HUDEP-2 (cell line): Measurements from ENCODE around the gene LRTM2.
"Not testable (repeated sequence)": the region's sequence is repeated elsewhere in the genome, so short reads cannot be mapped to it uniquely, and the experiment has no call there.

Experiments used
- DNase-seq, 76 experiments: peaks; one replicate each; lab custom pipeline; 2025; ENCODE audit not compliant: unreplicated experiment in 76 of 76; lab: John Stamatoyannopoulos, UW

The LRTM2 gene

DNA sequence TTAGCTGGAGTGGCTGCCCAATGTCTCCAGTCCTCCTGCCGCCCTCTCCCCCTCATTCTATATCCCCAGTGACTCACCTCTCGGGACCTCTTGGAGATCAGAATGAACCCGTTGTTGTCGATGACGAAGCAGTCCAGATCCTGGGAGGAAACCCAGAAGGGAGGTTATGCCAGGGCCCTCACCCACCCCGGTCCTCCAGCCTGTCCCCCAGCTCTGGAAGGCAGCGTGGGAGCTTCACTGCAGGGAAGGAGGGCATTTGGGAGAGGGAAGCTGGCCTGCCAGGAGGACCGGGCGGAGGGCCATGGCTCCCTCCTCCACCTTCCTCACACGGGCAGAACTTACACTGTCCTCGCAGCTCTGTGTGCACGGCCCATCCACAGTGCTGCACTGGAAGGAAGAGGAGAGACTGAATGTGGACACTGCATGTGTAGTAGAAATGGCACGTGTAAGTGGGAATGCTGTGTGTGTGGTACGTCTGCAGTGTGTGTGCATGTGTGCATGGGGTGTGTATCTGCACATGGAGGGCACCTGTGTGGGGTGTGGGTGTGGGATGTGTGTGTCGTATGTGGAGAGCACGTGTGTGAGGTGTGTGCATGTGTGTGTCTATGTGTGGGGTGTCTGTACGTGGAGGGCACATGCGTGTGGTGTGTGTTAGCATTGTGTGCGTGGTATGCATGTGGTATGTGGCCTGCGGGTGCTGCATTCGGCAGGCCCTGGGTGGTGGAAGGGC, 10.0 kb upstream of the LRTM2 start:
- no peak for DNase-seq

- DNase-seq: no peak
Measured at GRCh38 chr12:1810931-1811280, 9.5 kb upstream of the LRTM2 start.

DNA sequence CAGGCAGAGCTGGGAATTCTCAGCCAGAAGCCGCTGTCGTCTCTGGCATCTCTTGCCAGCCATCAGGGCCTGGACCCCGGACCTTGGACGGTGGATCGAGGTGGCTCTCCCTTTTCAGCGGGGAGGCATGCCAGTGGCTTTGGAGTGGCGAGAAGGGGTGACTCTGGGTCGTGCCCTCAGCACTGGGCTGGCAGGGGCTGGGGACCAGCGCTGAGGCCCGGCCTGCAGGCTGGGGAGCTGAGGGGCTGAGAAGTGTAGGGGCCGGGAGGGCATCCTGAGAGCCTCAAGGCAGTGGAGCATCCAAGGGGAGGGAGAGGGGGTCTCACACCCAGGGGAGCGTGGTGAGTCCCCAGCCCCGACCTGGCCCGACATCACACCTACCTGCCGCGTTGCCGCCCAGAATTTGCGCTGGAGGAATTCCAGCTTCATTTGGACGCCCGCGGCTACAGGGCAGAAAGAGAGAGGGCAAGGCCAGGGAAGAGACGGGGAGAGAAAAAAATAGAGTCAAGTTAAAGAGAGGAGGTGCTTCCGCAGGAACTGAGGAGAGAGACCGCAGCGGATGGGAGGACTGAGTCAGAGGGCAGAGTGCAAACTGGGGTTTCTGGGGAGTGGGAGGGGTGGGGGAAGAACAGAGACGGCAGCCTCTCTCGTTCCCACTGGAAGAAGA, 9.0 kb upstream of the LRTM2 start:
- no peak for DNase-seq

GRCh38 chr12:1811948-1812291, 8.4 kb upstream of the LRTM2 start:
- no peak for DNase-seq

GRCh38 chr12:1812650-1813302, 7.6 kb upstream of the LRTM2 start:
- peak in 22 of 76 experiments; percentile 6 to 51 (median 23) for DNase-seq

DNA sequence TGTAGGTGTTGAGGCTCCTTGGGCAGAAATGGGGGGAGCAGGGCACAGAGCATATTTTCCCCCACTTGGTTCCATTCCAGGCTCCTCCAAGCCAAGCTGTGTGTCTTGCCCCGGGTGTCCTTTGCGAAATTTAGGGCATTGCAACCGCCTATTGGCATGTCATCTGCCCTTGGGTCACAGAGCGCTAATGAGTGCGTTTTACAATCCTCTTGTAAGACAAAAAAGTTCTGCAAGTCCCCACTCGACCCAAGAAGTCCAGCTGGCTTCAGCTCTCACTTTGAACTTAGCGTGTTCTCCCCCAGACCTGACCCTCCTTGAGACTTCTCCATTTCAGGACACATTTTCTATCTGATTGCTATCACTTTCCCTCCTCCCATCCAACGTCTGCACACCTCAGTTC, 6.1 kb upstream of the LRTM2 start:
- DNase-seq: no peak

DNA sequence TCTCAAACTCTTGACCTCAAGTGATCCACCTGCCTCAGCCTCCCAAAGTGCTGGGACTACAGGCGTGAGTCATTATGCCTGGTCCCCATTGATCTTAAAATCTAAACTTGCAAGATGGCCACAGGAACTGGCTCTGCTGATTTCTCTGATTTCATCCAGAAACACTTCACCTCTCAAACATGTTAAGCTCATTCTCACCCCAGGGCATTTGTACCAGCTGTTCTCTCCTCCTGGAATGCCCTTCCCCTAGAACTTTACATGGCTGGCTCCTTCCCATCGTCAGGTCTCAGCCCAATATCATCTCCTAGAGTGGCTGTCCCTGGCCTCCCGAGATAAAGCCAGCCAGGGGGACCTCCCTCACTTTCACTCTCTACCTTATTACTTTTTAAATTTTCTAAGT, 5.3 kb upstream of the LRTM2 start:
- no peak for DNase-seq

DNA sequence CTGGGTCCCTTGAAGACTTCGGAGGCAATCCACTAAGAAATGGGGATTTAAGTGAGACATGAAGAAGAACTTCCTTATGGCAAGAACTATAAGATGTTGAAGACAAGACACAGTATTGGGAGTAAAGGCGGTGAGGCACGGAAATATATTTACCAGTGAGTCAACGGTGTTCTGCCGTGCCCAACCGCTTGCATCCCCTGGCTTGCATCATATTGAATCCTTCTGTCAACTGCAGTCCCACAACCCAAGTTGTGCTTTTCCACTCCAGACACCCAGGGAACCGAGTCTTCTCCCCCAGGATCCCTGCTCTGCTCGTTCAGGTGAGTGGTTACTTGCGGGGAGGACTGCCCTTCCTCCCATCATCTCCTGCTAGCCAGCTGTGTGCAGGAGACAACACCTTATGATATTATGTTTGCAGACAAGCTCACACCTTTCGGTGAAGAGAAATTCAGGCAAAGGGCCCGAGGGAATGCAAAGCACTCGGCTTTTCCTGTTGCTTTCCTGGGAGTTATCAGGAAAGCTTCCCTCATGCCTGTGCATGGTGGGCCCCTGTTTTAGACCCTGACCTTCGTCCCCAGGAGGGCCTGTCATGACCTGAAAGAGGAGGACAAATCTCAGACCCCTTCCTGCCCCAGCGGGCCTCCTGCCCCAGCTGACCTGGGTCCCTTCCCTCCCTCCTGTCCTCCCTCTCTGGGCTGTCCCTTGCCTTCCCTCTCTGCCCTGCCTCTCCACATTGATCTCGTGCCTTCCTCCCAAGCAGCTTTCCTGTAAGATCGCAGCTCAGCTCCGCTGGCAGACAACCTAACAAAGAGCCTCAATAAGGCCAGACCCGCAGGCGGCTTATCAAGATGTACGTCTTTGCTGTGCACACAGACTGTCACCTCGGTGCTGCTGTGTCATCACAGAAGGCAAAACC, 4.3 kb upstream of the LRTM2 start:
- peak in 41 of 76 experiments; percentile 11 to 68 (median 31) for DNase-seq

DNA sequence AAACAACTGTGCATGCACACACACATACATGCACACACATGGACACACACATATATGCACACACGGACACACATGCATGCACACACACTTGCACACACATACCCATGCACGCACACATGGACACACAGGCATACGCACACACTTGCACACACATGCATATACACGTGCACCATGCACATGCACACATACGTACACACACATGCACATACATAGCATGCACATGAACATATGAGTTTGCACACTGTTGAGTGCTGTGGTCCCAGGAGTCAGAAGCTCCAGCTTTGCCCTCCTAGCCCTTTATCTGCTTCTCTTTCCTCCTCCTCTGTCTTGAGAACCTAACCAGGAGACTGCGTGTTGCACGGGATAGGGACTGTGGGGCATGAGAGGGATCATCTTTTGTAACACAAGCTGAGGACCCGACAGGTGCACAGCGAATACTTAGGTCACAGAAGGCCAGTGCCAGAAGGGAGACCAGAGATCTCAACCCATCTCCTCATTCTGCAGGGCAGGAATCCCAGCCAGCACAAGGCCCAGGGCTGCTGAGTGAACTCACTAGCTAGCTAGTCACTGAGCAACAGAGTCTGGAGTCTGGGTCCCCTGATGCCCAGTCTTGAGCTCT, 3.5 kb upstream of the LRTM2 start:
- no peak for DNase-seq

DNA sequence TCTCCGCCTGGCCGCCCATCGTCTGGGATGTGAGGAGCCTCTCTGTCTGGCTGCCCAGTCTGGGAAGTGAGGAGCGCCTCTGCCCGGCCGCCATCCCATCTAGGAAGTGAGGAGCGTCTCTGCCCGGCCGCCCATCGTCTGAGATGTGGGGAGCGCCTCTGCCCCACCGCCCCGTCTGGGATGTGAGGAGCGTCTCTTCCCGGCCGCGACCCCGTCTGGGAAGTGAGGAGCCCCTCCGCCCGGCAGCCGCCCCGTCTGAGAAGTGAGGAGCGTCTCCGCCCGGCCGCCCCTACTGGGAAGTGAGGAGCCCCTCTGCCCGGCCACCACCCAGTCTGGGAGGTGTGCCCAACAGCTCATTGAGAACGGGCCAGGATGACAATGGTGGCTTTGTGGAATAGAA, 2.4 kb upstream of the LRTM2 start:
- not testable (repeated sequence) for DNase-seq

- DNase-seq: peak in 1 of 76 experiments; percentile 14
Measured at GRCh38 chr12:1819050-1819449, 1.3 kb upstream of the LRTM2 start.

DNA sequence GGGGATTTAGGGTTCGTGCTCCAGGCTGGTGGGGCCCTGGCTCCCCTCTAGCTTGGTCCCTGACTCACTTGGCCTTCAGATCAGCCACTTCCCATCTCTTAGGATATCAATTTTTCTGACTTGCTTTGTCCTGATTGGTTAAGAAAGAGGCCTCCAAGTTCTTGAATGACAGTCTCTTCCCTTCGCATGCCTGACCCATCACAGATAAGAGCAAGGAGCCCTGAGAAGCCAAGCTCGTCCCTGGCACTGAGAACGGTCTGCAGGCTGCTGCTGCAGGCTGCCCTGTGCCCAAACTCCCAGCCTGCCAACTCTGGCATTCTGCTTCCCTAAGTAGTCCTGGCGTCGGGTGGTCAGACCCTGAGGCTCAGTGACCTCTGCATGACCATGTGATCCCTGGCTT, 794 bp upstream of the LRTM2 start:
- DNase-seq: peak in 71 of 76 experiments; percentile 8 to 83 (median 55)

DNA sequence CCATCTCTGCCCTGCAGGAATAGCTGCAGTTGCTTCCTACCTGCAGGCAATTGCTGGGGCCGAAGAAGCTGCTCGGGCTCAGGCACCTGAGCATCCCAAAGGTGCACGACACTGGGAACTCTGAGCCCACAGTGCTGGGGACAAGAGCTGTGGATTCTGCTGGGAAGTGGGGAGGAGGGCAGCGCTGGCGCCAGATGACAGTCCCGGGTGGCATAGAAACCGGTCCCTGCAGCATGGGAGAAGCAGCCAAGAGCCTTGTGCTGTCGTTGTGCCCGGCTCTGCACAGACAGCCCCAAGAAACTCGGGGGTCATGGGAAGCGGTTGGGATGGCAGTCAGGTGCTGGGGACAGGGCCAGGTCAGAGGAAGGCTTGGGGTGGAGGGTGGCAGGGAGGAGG, 529 bp downstream of the LRTM2 start:
- no peak for DNase-seq

DNA sequence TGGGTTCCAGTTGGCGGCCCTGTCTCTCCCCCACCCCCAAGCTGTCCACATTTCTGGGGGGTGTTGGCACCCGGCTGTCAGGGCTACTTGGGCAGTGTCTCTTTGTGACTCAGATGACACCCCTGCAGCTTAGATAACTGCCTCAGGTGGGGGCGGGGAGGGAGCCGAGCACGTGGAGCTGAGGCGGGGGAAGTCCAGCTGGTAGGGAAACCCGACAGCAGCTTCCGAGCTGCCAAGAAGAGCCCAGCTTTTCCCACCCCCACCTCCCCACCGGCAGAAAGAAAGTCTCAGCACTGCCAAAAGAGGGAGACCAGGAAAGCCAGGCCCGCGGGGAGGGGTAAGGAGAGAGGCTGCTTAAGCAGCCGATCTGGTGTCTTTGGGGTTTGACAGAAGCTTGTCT, 1.4 kb downstream of the LRTM2 start:
- DNase-seq: peak in 72 of 76 experiments; percentile 18 to 92 (median 73)

GRCh38 chr12:1822699-1823098, 2.3 kb downstream of the LRTM2 start:
- DNase-seq: peak in 34 of 76 experiments; percentile 11 to 60 (median 28)

DNA sequence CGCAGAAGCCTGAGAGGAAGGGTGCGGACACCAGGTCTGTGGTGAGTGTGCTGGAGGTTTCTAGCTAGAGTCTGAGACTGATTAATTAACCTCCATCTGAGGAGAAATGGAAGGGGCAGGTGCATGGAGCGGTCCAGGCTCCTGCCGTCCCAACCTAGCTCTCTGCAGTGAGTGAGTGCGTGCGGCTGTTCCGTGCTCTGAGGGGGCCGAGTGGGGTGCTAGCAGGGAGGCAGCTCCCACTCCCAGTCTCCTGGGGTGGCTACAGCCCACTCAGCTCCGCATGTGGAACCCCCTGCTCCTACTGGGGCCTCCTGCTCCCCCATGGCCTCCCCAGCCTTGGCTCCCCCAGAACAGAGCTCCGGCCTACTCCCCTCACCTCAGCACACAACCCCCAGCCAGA, 2.9 kb downstream of the LRTM2 start:
- peak in 2 of 76 experiments; percentile 18 to 24 for DNase-seq

DNA sequence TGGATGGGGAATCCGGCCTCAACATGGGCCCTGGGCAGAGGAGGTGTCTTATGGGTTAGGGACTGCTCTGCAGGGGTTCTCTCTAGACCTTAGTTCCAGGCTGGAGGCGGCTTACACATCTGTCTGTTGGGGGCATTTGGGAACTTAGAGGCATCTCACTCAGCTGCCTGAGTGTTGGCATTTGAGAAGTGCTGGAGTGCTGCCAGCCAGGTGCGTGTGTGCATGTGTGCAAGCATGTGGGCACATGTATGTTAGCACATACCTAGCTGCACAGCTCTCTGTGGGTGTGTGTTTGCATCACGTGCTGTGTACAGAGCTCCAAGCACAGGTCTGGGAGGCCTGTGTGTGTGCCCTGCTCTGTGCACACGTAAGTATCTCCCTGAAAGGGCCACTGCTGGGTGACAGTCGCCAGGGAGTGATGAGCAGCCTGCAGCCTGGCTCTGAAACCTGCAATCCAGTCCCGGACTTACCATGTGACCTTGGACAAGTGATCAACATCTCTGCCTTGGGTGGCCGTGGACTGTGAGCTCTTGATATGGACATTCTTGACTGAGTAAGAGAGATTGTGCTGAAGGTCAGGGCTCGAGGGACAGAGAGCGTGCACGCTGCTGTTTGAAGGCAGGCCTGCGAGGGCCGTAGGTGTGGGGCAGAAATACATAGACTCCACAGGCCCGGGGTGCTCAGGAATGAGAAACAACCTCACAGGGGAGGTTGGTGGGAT, 5.2 kb downstream of the LRTM2 start:
- no peak for DNase-seq

DNA sequence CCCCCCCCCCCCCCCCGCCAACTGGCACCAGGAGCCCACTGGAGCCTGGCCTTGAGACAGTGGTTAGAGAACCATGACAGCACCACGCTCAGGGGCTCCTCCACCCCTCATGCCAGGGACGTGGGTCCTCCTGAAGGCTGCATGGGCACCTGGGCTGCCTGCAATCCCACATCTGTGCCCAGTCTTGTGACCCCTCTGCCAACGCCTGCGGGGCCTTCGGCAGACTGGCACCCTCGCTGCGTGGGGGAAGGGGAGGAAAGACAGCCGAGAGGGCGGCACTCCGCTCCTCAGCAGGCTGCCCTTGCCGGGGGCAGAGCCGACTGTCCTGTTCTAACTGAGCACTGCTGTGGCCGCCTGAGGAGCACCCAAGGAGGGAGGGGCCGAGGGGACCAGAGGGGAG, 6.0 kb downstream of the LRTM2 start:
- no peak for DNase-seq

DNA sequence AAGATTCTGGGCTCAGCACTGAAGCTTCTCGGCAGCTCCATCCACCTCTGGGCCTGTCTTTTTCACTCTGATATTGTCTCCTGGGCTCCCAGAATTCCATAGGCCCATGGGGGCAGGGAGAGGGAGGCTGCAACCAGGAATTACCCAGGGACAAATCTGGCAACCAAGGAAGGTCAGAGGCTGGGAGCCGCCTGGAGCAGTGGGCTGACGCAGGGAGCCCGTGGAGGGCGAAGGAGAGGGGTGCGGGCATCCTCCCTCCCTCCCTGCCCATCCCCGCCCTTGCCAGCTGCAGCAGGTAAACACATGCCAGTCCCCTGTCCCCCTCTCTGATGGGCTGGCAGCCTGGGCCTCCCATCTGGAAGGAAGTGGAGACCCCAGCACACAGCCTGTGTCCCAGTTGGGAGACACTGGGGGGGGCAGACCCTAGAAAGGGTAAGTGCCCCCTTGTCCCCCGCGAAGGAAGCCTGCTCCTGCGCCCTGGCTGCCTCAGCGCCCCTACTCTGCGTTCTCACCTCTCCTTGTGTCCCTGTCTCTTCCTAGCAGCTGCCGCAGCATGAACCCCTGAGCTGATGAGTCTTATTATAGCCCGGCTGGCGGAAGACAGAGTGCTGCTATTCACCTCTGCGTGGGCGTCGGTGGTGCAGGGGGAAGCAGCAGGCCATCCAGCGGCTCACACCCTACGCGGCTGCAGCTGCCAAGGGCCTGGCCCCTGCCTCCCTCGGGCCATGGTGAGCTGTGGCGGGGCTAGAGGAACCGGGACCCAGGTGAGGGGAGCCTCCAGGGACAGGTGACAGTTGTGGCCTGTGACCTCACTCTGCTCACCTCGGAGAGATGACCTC, 6.7 kb downstream of the LRTM2 start:
- DNase-seq: peak in 2 of 76 experiments; percentile 11 to 37
